DMS153 treated with DMSO at 0.1 percent for 48 hours (cell line): ENCODE data around the gene WDR7.

Experiments used
- DNase-seq: peaks from one replicate; lab custom pipeline; 2025; ENCODE audit not compliant: unreplicated experiment; lab: John Stamatoyannopoulos, UW

Gene WDR7

GRCh38 chr18:57026316-57026715 is 375.2 kb downstream of the WDR7 start:
- DNase-seq, result no peak

- no peak for DNase-seq
Observed at GRCh38 chr18:57027190-57027708, 376.1 kb downstream of the WDR7 start.

GRCh38 chr18:57029761-57030160 is 378.6 kb downstream of the WDR7 start:
- DNase-seq, result peak; percentile 28

GRCh38 chr18:57030417-57030816 is 379.3 kb downstream of the WDR7 start:
- no peak for DNase-seq

GRCh38 chr18:57035590-57035989 is 384.4 kb downstream of the WDR7 start:
- DNase-seq, result no peak

- DNase-seq, result no peak
Observed at GRCh38 chr18:57038395-57038794, 387.2 kb downstream of the WDR7 start.

DNA sequence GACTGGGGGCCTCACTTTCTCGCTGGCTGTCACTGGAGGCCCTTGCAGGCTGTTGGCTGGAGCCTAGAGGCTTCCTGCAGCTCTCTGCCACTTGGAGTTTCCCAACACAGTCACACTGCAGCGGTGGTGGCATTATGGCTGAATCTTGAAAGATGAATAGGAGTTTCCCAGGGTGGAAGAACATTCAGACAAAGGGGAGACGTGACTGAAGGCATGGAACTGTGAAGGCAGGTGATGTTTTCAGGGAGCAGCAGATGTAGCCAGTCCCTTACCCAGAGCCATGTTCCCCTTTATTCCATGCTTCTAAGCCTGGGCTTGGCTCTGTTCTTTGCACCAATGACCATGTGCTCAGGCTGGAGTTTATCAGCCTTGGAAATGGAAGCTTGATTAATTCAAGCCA is 389.0 kb downstream of the WDR7 start:
- no peak for DNase-seq

GRCh38 chr18:57043241-57043640 is 392.1 kb downstream of the WDR7 start:
- no peak for DNase-seq

DNA sequence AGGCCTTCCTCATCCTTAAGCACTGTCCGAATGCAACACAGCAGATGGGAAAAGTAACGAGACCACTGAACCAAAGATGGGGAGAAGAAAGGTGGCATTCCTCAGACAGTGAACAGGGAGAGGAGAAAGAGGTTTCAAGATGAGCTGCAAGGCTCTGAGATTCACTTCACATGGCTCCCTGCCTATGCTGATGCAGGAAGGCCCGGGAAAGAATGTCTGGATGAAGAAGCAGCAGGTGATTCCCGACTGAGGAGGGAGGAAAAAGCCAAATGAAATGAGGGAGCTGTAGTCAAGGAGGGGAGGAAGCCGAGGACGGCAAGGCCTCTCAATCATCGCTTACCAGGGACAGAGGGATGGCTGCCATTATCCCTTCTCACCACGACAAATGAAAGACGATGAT is 397.2 kb downstream of the WDR7 start:
- DNase-seq, result no peak

GRCh38 chr18:57048859-57049258 is 397.7 kb downstream of the WDR7 start:
- no peak for DNase-seq

GRCh38 chr18:57050310-57050949 is 399.3 kb downstream of the WDR7 start:
- DNase-seq, result no peak

DNA sequence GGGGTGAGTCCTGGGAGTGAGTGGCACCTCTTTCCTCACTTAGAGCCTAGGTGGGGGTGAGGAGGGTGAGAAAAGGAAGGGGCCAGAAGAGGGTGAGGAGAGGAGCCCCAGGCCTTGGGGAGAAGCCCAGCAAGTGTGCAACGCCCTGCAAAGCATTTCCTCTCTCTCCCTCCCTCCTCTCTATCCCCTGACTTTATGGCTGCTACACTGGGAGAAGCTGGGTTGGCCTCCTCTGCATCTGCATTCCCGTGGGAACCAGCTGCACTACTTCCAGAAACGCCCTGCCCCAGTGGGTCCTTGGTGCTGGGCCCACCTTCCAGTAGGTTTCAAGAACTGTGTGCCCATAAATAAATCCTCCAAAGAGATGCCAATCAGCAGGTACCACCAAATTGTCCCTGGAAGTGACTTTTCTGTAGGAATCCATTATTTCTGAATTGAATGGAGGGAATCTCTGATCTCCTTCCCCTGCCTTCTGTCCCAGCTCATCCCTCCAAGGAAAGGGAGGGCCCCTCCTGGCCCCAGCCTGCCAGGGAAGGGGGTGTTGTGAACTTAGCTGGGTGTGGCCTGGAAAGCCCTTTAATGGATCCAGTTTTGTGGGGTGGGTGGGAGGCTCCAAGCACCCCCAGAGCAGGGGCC is 400.0 kb downstream of the WDR7 start:
- no peak for DNase-seq

DNA sequence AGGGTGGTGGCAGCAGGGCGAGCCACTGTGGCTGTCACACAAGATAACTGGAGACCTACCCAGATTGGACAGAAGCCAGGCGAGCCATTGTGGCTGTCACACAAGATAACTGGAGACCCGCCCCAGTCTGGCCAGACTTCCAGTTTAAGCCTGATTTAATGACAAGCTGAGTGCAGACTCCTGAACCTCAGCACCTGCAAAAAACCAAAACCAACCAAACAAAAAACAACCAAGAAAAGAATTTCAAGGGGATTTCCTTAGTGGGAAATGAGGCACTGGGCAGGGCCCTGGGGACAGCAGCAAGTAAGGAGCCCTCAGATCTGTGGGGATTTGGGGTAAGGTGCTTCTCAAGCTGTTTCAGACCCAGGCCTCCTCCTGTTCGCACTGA is 400.5 kb downstream of the WDR7 start:
- DNase-seq, result no peak

- no peak for DNase-seq
Observed at GRCh38 chr18:57052173-57052572, 401.0 kb downstream of the WDR7 start.

- DNase-seq, result no peak
Observed at GRCh38 chr18:57052759-57053158, 401.6 kb downstream of the WDR7 start.

DNA sequence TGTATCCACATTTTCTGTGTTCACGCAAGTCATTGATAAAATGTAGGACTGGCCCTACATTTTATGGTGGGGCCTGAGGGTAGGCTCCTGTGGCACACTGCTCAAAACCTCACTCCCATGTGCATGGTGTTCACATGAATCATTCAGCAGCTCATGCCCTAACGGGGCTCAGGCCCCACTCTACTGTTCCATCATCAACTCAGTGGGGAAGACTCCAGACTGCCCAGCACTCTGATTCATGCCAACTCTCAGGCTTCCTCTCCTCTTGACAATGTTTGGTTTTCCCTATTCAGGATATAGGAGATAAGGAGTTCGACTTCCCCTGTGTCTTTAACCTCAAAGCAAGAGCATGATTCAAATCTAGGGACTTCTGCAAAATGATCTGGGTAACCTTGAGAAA is 403.7 kb downstream of the WDR7 start:
- DNase-seq, result no peak

DNA sequence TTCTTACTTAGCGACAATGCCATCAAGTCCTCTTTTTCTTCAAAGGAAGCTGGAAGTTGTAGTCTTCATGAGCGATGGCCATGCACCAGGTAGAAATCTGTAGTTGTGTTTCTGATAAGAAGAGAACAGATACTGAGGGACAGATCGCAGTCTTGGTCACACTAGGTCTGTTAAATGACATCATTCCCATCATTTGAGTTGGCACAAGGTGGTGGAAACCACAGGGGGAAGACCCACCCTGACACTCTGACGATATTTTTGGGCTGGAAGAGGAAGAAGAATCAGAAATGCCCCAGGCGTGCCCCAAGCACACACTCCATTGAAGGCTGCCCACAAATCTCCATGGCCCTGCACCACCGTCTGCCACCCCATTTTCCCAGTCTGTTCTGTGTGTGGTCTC is 406.7 kb downstream of the WDR7 start:
- no peak for DNase-seq

GRCh38 chr18:57058734-57059133 is 407.6 kb downstream of the WDR7 start:
- no peak for DNase-seq

- DNase-seq, result no peak
Observed at GRCh38 chr18:57059366-57059765, 408.2 kb downstream of the WDR7 start.

DNA sequence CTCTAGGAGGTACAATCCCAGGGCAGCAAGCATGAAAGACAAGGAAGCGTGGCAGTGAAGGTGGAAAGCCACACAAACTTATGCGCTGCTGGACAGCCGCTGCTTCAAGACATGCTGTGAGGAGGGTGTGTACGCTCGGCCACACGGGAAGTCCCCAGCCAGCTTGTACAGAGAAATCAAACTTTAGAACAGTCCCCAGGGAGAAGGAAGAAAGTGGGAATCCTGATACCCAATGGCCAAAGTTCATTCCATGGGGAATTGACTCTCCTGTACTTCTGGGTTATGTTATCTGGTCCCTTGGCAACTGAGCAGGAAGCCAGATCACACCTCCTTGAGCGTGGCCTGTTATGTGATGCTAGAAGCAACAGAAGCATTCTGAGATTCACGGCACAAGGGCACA is 409.7 kb downstream of the WDR7 start:
- DNase-seq, result no peak

DNA sequence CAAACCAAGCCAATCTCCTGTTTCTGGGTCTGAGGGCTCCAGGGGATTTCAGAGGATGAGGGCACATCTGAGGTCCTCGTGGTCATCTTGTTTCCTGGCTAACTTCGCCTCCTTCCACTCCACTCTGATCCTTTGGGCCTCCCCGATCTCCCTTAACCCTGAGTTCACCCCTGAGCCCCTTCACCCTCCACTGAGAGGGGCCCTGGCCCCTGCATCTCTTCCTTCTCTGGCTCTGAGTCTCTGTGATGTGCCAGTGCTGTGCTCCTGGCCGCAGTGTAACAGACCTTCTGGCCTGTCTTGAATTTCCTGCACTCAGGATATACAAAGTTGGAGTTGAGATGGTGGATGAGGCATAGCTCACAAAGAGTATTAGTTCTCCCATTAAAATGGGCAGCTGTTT is 411.0 kb downstream of the WDR7 start:
- DNase-seq, result no peak

DNA sequence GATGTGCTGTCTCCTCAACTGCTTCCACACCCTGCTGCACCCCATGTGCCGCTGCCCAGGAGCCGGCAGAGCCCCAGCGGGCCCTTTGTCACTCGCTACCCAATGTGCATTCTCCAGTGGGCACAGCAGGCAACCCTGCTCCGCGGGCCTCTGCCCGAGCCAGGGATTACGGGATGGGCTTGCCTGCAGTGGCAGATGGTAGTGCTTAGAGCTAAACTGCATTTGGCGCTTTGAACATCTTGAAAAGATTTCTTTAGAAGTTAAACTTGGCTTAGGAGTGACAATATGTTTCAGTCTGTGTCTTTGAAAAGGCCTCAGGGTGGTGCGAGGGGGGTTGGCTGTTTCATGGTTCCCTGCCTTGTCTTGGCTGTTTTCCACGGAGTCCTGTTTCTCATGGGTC is 411.7 kb downstream of the WDR7 start:
- no peak for DNase-seq

GRCh38 chr18:57063601-57064103 is 412.5 kb downstream of the WDR7 start:
- no peak for DNase-seq
